GM08714 (cell line): ENCODE results near the gene BRSK2.
A peak's percentile ranks its signal among the peaks of the same experiment; 100 is the strongest.
"Not testable (repeated sequence)": the region's sequence is repeated elsewhere in the genome, so short reads cannot be mapped to it uniquely, and the experiment has no call there.

ENCODE experiments used
- H3K4me3 ChIP-seq: fragments of 200-500 bp; sonication (Bioruptor generic); 2 replicates; pipeline ENCODE4 v1.5.1; 2014; ENCODE audit warnings: mild to moderate bottlenecking, low read length, inconsistent platforms
- ZNF274 ChIP-seq: IDR thresholded peaks from 2 replicates; pipeline ENCODE4 v1.6.1; 2012; ENCODE audit warnings: mild to moderate bottlenecking, low read depth, low read length

BRSK2 gene

DNA sequence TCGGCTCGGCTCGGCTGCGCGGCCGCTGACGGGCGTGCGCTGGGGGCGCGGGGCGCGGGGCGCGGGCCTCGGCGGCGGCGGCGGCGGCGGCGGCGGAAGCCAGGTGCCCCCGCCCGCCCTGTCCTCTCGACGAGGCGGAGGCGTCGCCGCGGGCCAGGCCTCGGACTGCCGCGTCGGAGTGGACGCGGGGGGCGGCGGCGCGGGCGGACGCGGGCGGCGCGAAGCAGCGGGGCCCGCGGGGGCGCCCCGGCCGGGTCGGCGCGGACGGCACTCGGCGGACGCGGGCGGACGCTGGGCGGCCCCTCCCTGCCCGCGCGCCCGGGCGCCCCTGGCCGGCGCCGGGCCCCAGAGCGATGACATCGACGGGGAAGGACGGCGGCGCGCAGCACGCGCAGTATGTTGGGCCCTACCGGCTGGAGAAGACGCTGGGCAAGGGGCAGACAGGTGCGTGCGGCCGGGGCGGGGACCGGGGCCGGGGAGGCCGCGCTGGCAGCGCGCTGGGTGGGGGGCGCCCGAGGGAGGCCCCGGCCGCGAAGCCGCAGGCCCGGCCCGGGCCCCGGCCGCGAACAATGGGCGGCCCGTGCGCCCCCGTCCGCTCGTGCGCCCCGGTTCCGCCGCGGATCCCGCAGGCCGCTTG lies at the start of gene BRSK2:
TSS of gene BRSK2 (plus strand) at position 3 of the 637 bp plus-strand sequence. CDS start at position 354, 351 bp downstream.
- TF ChIP-seq ZNF274: no peak
- H3K4me3 ChIP-seq: peak within 1 kb of the TSS; percentile 26; the same call in 1 of the 2 replicates

GRCh38 chr11:1340111-1340510 lies 49.6 kb upstream of the BRSK2 start:
- no peak overlapping the region for H3K4me3 ChIP-seq
- TF ChIP-seq ZNF274: no peak

GRCh38 chr11:1341226-1341625 lies 48.5 kb upstream of the BRSK2 start:
- H3K4me3 ChIP-seq: not testable (repeated sequence)

- no peak overlapping the region for H3K4me3 ChIP-seq
- TF ChIP-seq ZNF274: no peak
Observed at GRCh38 chr11:1341928-1342524, 47.7 kb upstream of the BRSK2 start.

DNA sequence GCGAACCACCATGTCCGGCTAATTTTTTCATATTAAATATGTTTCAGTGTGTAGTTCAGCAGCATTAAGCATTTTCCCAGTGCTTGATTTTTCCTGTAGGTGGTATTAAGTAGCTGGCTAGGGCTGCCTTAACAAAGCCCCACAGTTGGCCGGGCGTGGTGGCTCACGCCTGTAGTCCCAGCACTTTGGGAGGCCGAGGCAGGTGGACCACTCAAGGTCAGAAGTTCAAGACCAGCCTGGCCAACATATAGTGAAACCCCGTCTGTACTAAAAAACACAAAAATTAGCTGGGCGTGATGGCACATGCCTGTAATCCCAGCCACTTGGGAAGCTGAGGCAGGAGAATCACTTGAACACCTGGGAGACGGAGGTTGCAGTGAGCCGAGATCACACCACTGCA lies 46.8 kb upstream of the BRSK2 start:
- no peak for TF ChIP-seq ZNF274
- no peak overlapping the region for H3K4me3 ChIP-seq

DNA sequence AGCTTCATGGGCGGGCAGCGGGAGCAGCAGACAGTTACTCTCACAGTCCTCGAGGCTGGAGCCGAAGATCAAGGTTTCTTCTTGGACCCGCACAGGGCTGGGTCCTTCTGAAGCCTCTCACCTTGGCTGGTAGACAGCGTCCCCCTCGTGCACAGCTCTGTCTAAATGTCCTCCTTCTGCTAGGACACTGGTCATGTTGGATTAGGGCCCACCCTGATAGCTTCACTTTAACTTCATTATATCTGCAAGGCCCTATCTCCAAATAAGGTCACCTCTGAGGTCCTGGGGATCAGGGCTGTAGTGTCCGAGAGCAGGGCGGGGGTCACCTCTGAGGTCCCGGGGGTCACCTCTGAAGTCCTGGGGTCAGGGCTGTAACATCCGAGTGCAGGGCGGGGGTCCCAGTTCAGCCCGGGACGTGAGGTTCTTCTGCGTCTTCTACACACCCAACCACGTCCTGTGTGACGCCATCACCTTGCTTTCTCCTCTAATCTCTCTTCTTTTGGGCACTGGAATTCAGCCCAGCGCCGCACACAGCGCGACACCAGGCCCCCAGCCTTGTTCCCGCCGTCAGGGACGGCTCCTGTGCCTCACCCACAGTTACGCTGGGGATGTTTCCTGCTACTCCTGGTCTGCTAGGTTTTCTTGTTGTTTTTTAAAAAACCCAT lies 46.2 kb upstream of the BRSK2 start:
- no peak overlapping the region for H3K4me3 ChIP-seq
- no peak for TF ChIP-seq ZNF274

DNA sequence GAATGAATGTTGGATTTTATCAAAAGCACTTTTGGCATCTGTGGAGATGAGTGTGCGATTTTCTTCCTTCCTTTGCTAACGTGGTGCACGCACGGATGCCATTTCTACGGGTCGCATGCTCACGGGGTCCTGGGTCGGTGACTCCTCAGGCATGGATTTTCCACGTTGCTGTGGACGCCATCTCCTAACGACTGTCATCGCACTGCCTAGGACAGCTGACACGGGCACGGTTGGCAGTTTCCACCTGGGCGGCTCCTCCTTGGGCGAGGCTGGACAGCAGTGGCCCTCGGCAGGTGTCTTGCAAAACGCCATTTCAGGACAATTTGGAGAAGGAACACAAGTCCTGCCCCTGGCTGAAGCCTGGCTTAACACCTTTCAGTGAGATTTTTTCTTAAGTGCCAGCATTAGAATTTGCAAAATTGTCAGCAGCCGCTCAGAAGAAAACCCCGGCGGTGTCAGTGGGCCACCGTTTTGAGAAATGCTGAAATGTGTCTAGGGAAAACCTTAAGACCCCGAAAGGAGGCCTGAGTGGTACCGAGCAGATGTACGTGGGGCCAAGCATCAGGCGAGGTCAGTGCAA lies 45.6 kb upstream of the BRSK2 start:
- H3K4me3 ChIP-seq: no peak overlapping the region
- TF ChIP-seq ZNF274: no peak

DNA sequence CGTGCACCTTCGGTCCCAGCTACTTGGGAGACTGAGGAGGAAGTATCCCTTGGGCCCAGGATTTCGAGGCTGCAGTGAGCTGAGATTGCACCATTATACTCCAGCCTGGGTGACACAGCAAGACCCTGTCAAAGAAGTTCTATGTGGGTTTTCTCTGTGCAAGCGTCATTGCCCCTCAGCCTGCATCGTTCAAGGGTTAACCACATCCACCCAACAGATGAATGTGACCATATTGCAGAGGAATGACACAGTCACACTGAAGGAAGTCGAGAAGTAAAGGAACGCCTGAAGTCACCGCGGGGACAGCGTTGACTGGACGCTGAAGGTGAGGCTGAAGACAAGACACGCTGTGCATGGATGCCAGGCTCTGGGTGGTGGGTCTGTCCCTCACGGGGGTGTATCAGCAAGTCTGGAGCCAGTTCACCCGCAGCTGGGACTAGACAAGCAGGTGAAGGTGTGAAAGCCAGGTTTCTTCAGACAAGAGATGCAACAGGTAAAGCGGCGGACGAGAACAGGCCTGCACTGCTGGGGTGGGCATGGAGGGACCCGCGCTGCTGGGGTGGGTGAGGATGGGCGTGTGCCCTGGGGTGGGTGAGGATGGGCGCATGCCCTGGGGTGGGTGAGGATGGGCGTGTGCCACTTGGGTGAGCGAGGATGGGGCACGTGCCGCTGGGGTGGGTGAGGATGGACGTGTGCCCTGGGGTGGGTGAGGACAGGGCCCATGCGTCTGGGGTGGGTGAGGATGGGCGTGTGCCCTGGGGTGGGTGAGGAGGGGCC lies 43.8 kb upstream of the BRSK2 start:
- H3K4me3 ChIP-seq: no peak overlapping the region
- TF ChIP-seq ZNF274: no peak

DNA sequence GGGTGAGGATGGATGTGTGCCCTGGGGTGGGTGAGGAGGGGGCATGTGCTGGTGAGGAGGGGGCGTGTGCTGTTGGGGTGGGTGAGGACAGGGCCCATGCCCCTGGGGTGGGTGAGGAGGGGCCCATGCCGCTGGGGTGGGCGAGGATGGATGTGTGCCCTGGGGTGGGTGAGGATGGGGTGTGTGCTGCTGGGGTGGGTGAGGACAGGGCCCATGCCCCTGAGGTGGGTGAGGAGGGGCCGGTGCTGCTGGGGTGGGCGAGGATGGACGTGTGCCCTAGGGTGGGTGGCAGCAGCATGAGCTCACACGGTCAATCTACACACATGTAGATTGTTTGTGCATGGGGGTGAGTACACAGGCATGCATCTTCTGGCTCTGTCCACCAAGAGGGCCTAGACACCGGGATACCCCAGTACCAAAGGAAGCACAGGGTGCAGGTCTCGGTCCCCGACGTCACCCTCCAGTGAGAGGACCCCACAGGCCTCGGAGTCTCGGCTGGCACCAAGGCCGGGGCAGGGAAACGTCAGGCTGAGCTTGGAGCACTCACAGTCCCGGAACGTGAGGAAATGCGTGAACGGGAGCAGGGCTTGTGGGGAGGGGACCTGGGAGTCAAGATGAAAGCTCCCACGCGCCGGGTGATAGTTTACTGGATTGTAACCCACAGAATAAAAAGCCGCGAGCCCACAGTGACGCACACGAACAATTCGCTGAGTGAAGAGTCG lies 42.9 kb upstream of the BRSK2 start:
- TF ChIP-seq ZNF274: no peak
- H3K4me3 ChIP-seq: no peak overlapping the region

DNA sequence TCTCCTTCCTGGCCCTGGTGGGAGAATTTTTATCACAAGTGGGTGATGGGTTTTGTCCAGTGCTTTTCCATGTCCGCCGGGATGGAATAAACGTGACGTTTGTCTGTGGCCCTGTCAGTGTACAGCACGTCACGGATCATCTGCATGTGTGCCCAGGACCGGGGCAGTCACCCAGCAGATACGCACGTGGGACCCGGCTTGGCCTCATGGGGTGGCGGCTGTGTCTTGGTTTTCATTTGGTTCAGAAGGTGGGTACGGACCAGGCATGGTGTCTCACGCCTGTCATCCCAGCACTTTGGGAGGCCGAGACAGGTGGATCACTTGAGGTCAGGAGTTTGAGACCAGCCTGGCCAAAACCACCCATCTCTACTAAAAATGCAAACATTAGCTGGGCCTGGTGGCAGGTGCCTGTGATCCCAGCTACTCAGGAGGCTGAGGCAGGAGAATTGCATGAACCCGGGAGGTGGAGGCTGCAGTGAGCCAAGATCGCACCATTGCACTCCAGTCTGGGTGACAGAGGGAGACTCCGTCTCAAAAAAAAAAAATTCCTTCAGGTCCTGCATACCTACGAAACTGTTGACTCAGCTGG lies 42.2 kb upstream of the BRSK2 start:
- not testable (repeated sequence) for H3K4me3 ChIP-seq

- TF ChIP-seq ZNF274: no peak
- no peak overlapping the region for H3K4me3 ChIP-seq
Observed at GRCh38 chr11:1348146-1348795, 41.5 kb upstream of the BRSK2 start.

- no peak for TF ChIP-seq ZNF274
- H3K4me3 ChIP-seq: no peak overlapping the region
Observed at GRCh38 chr11:1348796-1349326, 40.9 kb upstream of the BRSK2 start.

GRCh38 chr11:1349327-1350041 lies 40.2 kb upstream of the BRSK2 start:
- TF ChIP-seq ZNF274: no peak
- no peak overlapping the region for H3K4me3 ChIP-seq
